ENCODE data around the gene MOSMO. TPM values are rescaled to one million over a fixed set of nuclear protein-coding genes. Genes with fewer than 3 reads are reported as not detected.

Gene MOSMO
- total RNA-seq, 1 experiment from 2014 or later, result 12.4 TPM

GRCh38 chr16:22007159-22007508, 777 bp upstream of the MOSMO start:
- BruUV-seq (replicated peaks), result no TSS peak
- TF ChIP-seq CTCF (conservative IDR thresholded peaks at IDR 0.05; ENCODE audit: low read depth, low read length) (no peak), EZH2 (IDR thresholded peaks at IDR 0.05; ENCODE audit: low read length, unreplicated experiment) (no peak), EZH2phosphoT487 (IDR thresholded peaks at IDR 0.05; ENCODE audit: borderline replicate concordance, low read length) (no peak)
- Histone ChIP-seq H3K4me2 (ENCODE audit: low read length) (peak overlapping the region; percentile 84), H3F3A (ENCODE audit: low read length, unreplicated experiment) (no peaks in the 10 kb centered on the region), H3K36me3 (ENCODE audit: low read depth, low read length) (no peaks in the 10 kb centered on the region; the same call in 1 of the 2 replicates), H4K20me1 (ENCODE audit: low read length) (peaks cover 13% of the 10 kb centered on the region; the same call in 1 of the 2 replicates), H3K79me2 (ENCODE audit: low read length) (peaks cover 60% of the 10 kb centered on the region), H3K4me1 (ENCODE audit: insufficient read depth, low read length) (peaks cover 35% of the 10 kb centered on the region), H3K9me2 (replicated peaks; ENCODE audit: low read length) (no peaks in the 10 kb centered on the region), H3K4me3 (ENCODE audit: low read length) (peak overlapping the region; percentile 80), H3K27ac (ENCODE audit: low read length) (peak overlapping the region; percentile 78), H3K27me3 (ENCODE audit: low read length) (no peaks in the 10 kb centered on the region), H3K9me3 (ENCODE audit: low read length) (no peaks in the 10 kb centered on the region), H2AFZ (ENCODE audit: low read length) (peak overlapping the region; percentile 87), H3K9ac (ENCODE audit: low read length) (peak overlapping the region; percentile 95)
- no peak; the same call in 1 of the 2 replicates for ATAC-seq
- CTCF ChIA-PET, result interaction anchor here (0.9 kb wide), 1 partner anchor 92 kb away, joined by 3 read pairs; no protein-coding TSS in a partner anchor
- no peak for DNase-seq
- intact Hi-C loops (cut with micrococcal nuclease), result no loop called here
- POLR2A ChIA-PET (ENCODE audit: unreplicated experiment), result no interaction called here

- Histone ChIP-seq H3K4me1 (ENCODE audit: insufficient read depth, low read length) (peaks cover 38% of the 10 kb centered on the region), H3K9ac (ENCODE audit: low read length) (peak overlapping the region; percentile 94), H4K20me1 (ENCODE audit: low read length) (peaks cover 14% of the 10 kb centered on the region; the same call in 1 of the 2 replicates), H3F3A (ENCODE audit: low read length, unreplicated experiment) (no peaks in the 10 kb centered on the region), H3K4me3 (ENCODE audit: low read length) (peak overlapping the region; percentile 95), H2AFZ (ENCODE audit: low read length) (no peak overlapping the region), H3K79me2 (ENCODE audit: low read length) (peaks cover 73% of the 10 kb centered on the region), H3K9me2 (replicated peaks; ENCODE audit: low read length) (no peaks in the 10 kb centered on the region), H3K36me3 (ENCODE audit: low read depth, low read length) (no peaks in the 10 kb centered on the region; the same call in 1 of the 2 replicates), H3K27ac (ENCODE audit: low read length) (peak overlapping the region; percentile 46), H3K9me3 (ENCODE audit: low read length) (no peaks in the 10 kb centered on the region), H3K4me2 (ENCODE audit: low read length) (peak overlapping the region; percentile 89), H3K27me3 (ENCODE audit: low read length) (no peaks in the 10 kb centered on the region)
- no TSS peak for BruUV-seq (replicated peaks)
- ATAC-seq (peak; percentile 5; the same call in 1 of the 2 replicates), DNase-seq (no peak)
- intact Hi-C loops (cut with micrococcal nuclease), result loop anchor here (2.0 kb wide), 1 partner anchor 18 kb away; no protein-coding TSS in a partner anchor
- POLR2A ChIA-PET (ENCODE audit: unreplicated experiment), result interaction anchor here (0.6 to 1.1 kb wide), 6 partner anchors 17 to 378 kb away, joined by 3 to 28 read pairs (median 8); no protein-coding TSS in a partner anchor
- CTCF ChIA-PET, result interaction anchor here (0.6 to 0.8 kb wide), 3 partner anchors 10 to 1130 kb away, joined by 3 read pairs; no protein-coding TSS in a partner anchor
- TF ChIP-seq CTCF (conservative IDR thresholded peaks at IDR 0.05; ENCODE audit: low read depth, low read length) (no peak), EZH2phosphoT487 (IDR thresholded peaks at IDR 0.05; ENCODE audit: borderline replicate concordance, low read length) (no peak), EZH2 (IDR thresholded peaks at IDR 0.05; ENCODE audit: low read length, unreplicated experiment) (no peak)
These were observed 526 bp downstream of the MOSMO start for GRCh38 chr16:22008215-22009059.
